Gastrocnemius medialis (tissue), 4 donors: Measurements from ENCODE around the gene ATPAF2. TPM values are rescaled to one million over a fixed set of nuclear protein-coding genes. Genes with fewer than 3 reads are reported as not detected.

Experiments used
- ATAC-seq, 2 donors: fragments of 150-250 bp; one replicate each; pipeline ENCODE4 v1.9.1; 2016
- DNase-seq, 2 donors: peaks; one replicate each; pipeline ENCODE4 v3.0.0-alpha.2; 2019
- H3K27ac ChIP-seq, 4 donors: fragments of 200-600 bp; sonication (generic); 1 replicate in 1 of 4; 2 replicates in 3 of 4; pipeline ENCODE4 v1.5.1; 2016 to 2018; ENCODE audit warnings: mild to moderate bottlenecking in 2 of 4, moderate library complexity in 1 of 4
- H3K27me3 ChIP-seq, 3 donors: fragments of 200-600 bp; sonication (generic) in 2 of 3; 1 replicate in 1 of 3; 2 replicates in 2 of 3; pipeline versions ENCODE4 v1.5.1 to v1.6.0; 2016 to 2019; ENCODE audit warnings: mild to moderate bottlenecking in 1 of 3, moderate library complexity in 1 of 3
- H3K36me3 ChIP-seq, 2 donors: fragments of 200-600 bp; sonication (generic) in 1 of 2; one replicate each; pipeline ENCODE4 v1.5.1; 2017 to 2018
- H3K4me1 ChIP-seq, 2 donors: fragments of 200-600 bp; sonication (generic) in 1 of 2; one replicate each; pipeline ENCODE4 v1.5.1; 2016 to 2017; ENCODE audit warnings: mild to moderate bottlenecking in 2 of 2
- H3K4me3 ChIP-seq, 4 donors: fragments of 200-600 bp; sonication (generic) in 3 of 4; 1 replicate in 1 of 4; 2 replicates in 3 of 4; pipeline ENCODE4 v1.5.1; 2016 to 2019; ENCODE audit warnings: mild to moderate bottlenecking in 2 of 4
- H3K9me3 ChIP-seq, 3 donors: fragments of 200-600 bp; sonication (generic) in 2 of 3; 1 replicate in 1 of 3; 2 replicates in 2 of 3; pipeline ENCODE4 v1.5.1; 2016 to 2019
- CTCF ChIP-seq, 5 experiments: fragments of 450-650 bp in 3 of 5; fragments of 200-600 bp in 2 of 5; sonication (generic) in 2 of 5; IDR thresholded peaks in 4 of 5; conservative IDR thresholded peaks in 1 of 5; 1 replicate in 4 of 5; 2 replicates in 1 of 5; pipeline ENCODE4 v1.5.1; 2016 to 2019; ENCODE audit warnings: antibody characterized with exemption in 5 of 5, mild to moderate bottlenecking in 3 of 5, moderate library complexity in 3 of 5
- POLR2A ChIP-seq, 2 donors: fragments of 450-650 bp; IDR thresholded peaks; one replicate each; pipeline ENCODE4 v1.6.1; 2017; ENCODE audit warnings: antibody characterized with exemption in 2 of 2, mild to moderate bottlenecking in 2 of 2, moderate library complexity in 2 of 2
- in situ Hi-C, 4 donors: fragments of 200-750 bp; cut with MboI; loops; one replicate each; pipeline versions ENCODE4 v1.15.0 to v1.8.0; 2017; ENCODE audit warnings: low sequenced_read_pairs in 4 of 4
- intact Hi-C: fragments of 100-400 bp; cut with DNase I; formaldehyde crosslinking; loops from one replicate; pipeline ENCODE4 v1.15.1; 2023; ENCODE audit warnings: low total_unique reads
- total RNA-seq, 4 donors: library from RNA; depleted of rRNA; stranded (reverse); fragments of >200 nt; gene quantifications; one replicate each; pipeline versions ENCODE4 v1.1.0 to v1.2.3, GENCODE V29; 2016

The ATPAF2 gene
- total RNA-seq, 4 donors from 2014 or later, result 12.6 to 19.9 (median 16.2) TPM

GRCh38 chr17:18059283-18059682, 20.3 kb upstream of the ATPAF2 start:
- Histone ChIP-seq H3K4me1 (peaks cover 6% of the 10 kb centered on the region in 2 donors), H3K36me3 (peaks cover 0 to 59% of the 10 kb centered on the region in 2 donors), H3K27ac (no peak overlapping the region), H3K4me3 (no peak overlapping the region), H3K9me3 (no peaks in the 10 kb centered on the region), H3K27me3 (no peaks in the 10 kb centered on the region)
- intact Hi-C loops (no loop called here), in situ Hi-C loops (no loop called here)
- TF ChIP-seq POLR2A (IDR thresholded peaks at IDR 0.05) (no peak), CTCF (IDR thresholded peaks at IDR 0.05 in 4 of 5, conservative IDR thresholded peaks at IDR 0.05 in 1 of 5) (no peak)
- DNase-seq (no peak), ATAC-seq (no peak)

GRCh38 chr17:18056214-18056613, 17.2 kb upstream of the ATPAF2 start:
- no peak overlapping the region for H3K27ac ChIP-seq
- no peak overlapping the region for H3K4me3 ChIP-seq
- H3K4me1 ChIP-seq, result no peaks in the 10 kb centered on the region
- ATAC-seq, result no peak
- TF ChIP-seq CTCF (IDR thresholded peaks at IDR 0.05 in 4 of 5, conservative IDR thresholded peaks at IDR 0.05 in 1 of 5) (no peak), POLR2A (IDR thresholded peaks at IDR 0.05) (no peak)
- in situ Hi-C loops, result no loop called here
- DNase-seq, result no peak
- intact Hi-C loops, result no loop called here
- no peaks in the 10 kb centered on the region for H3K27me3 ChIP-seq
- H3K9me3 ChIP-seq, result no peaks in the 10 kb centered on the region
- peaks cover 0 to 49% of the 10 kb centered on the region in 2 donors for H3K36me3 ChIP-seq

GRCh38 chr17:18055597-18055996, 16.6 kb upstream of the ATPAF2 start:
- intact Hi-C loops, result no loop called here
- Histone ChIP-seq H3K4me3 (no peak overlapping the region), H3K27ac (no peak overlapping the region), H3K27me3 (no peaks in the 10 kb centered on the region), H3K9me3 (no peaks in the 10 kb centered on the region), H3K36me3 (peaks cover 0 to 43% of the 10 kb centered on the region in 2 donors), H3K4me1 (no peaks in the 10 kb centered on the region)
- in situ Hi-C loops, result no loop called here
- TF ChIP-seq POLR2A (IDR thresholded peaks at IDR 0.05) (no peak), CTCF (IDR thresholded peaks at IDR 0.05 in 4 of 5, conservative IDR thresholded peaks at IDR 0.05 in 1 of 5) (no peak)
- DNase-seq, result no peak
- ATAC-seq, result no peak

GRCh38 chr17:18045691-18046350, 6.9 kb upstream of the ATPAF2 start:
- intact Hi-C loops, result no loop called here
- peaks cover 3 to 26% of the 10 kb centered on the region in 2 donors for H3K36me3 ChIP-seq
- H3K4me3 ChIP-seq, result no peak overlapping the region
- ATAC-seq, result no peak
- peaks cover 20% of the 10 kb centered on the region in 2 donors for H3K4me1 ChIP-seq
- H3K27me3 ChIP-seq, result no peaks in the 10 kb centered on the region
- in situ Hi-C loops, result loop anchor here (25.0 kb wide), 2 partner anchors 109 to 159 kb away; no protein-coding TSS in a partner anchor
- H3K9me3 ChIP-seq, result no peaks in the 10 kb centered on the region
- H3K27ac ChIP-seq, result no peak overlapping the region
- no peak for DNase-seq
- TF ChIP-seq POLR2A (IDR thresholded peaks at IDR 0.05) (no peak), CTCF (IDR thresholded peaks at IDR 0.05 in 4 of 5, conservative IDR thresholded peaks at IDR 0.05 in 1 of 5) (no peak)
